ENCODE measurements around the gene GPRC5B.

Gene GPRC5B

DNA sequence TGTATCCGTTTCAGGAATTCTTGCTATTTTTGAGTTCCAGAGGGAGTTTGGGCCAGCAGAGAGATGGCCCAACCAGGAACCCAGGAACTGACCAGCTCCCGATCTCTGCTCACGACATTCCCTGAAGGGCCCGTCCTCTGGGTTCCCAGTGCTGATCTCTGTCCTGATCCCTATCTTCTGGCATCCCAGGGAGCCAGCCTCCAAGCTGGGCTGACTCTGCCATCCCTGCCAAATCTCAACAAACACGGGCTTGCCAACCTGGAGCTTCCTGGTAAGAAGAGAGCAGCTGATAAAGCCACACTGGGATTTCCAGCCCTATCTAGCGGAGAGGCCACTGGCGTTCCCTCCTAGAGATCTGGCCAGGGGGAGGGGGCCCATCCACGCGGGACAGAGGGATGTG is 16.2 kb downstream of the GPRC5B start:
- no peak for DNase-seq

DNA sequence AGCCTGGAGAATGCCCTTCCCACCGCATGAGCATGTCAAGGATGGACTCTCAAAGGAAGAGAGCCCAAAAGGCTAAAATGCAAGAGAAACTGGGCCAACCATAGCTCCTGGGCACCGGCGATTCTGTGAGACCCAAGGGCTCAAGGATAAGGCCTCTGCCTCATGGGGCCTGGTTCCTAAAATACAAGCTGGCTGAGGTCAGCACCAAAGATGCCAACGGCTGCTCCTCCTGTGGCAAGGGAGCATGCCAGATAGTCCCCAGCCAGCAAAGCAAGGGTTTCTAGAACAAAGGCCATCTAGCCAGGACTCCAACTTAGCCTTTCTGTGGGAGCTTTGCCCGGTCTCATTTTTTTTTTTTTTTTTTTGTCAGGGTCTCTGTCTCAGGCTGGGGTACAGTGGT is 20.1 kb downstream of the GPRC5B start:
- DNase-seq: no peak

DNA sequence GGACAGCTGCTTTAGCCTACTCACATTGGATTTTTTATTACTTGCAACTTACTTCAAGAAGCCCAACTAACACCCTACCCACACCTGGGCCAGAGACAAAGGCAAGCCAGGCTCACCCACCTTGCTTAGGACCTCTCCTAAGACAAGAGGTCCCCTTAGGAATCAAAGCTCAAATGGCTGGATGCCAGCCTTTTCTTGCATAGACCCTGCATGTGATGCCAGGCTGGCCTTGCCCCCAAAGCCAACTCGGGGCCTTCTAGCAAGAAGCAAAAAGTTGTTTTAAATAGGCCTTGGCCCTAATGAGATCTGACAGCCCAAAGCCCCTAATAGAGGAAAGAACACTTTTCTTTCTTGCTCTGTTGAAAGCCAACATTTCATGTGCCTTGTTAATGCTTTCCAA is 20.7 kb downstream of the GPRC5B start:
- DNase-seq: no peak

DNA sequence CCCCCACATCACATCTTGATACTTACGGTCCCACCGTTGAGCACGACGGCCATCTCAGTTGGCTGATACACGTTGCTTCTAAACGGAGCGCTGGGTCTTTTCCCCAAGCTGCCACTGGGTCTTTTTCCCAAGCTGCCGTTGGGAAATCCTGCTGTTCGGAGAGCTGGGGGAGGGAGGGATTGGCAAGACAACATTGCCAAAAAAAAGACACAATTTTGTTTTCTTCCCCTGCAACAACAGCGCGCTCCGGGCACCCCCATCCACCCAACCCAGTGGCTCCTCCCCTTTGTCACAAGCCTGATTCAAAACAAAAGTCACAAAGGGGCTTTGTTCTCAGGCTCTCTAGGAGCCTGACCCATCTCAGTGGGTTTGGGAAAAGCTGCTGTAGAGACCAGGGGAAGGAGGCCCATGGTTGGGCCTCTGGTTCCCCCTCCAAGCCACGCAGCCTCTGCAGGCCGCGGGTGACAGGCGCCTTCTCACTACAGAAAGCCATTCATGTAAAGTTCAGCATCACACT is 22.8 kb downstream of the GPRC5B start:
- DNase-seq: no peak

DNA sequence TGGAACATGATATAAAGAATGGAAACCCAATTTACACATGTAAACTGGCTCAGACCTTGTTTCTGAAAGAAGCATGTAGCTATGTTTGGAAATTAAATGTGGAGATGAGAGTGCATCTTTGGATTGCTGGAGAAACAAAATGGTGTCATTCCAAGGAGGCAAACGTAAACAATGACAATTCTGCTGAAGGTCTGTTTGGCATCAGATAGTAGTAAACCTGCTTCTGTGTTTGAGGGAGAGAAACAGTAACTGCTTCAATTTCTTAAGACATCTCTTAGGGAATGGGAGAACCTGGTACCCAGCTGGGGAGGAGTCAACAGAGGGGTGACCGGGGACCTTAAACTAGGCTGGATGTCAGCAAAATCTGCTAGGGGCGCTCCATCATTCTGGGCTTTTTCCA is 23.5 kb downstream of the GPRC5B start:
- DNase-seq: no peak

DNA sequence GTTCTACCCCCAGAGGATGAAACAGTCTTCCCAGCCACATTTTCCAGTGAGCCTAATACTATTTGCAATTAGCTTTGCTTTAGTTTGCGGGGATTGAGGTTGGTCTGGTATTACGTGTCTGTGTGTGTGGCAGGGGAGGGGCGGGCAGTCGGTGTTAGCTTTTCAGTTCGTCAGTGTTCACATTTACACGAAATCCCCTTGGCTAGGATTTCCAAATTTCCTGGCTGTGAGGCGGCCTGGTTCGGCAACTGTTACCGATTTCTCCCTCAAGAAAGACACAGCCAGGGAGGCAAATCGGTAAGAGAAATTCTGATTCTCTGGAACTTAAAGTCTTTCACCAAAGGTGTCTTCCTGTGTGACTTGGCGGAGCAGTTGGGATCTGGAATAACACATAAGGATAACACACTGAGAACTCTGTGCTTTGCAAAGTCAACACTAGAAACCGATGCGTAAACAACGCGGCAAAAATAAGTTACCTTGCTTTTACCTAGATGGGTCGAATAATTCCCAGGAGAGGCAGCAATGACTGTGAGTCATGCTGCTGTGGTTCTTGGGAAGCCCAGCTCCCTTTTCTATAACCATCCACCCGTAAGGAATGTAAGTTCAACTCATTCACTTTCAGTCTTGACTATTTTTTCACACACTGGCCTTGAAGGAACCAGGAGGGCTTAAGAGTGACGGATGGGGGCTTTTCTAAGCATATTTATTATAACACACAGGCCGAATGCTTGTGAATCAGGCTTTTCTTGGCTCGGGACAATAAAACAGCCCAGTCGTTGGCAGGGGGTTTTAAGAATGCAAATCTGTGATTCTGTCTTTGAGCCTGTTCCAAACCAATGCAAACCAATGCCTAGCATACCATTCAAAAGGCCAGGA is 24.2 kb downstream of the GPRC5B start:
- no peak for DNase-seq

DNA sequence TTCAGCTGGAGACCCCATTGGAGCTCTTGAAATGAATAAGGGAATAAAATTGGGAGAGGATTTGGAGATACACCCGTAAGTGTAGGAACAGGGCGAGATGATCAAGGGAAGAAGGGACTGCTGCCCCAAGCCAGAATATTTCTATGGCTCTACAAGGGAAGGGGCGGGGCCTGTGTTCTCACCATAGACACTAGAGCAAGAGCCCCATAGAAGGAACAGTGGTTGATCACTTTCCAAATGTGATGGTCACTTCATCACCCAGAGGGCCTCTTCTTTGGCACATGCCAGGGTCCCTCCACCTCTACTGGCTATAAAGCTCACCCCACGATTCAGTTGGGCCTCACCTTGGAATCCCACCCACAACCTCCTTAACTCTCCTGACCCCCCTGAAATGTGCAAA is 25.0 kb downstream of the GPRC5B start:
- DNase-seq: no peak

DNA sequence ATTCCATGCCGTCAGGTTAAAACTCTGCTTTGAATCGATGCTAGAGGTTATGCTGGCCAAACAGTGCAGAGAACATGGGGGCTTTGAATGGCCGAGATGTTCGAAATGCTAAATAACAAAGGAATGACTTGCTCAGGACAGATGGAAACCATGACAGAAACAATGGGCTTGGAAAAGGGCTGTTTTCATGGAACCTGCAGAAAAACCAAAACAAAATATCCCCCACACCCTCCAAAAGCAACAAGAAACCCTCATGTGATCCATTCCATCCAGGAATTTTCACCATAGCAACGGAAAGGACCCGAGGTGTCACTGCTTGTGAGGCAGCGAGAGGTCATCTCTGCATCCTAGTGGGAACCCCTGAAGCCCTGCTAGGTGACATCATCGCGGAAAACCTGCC is 25.5 kb downstream of the GPRC5B start:
- DNase-seq: no peak

DNA sequence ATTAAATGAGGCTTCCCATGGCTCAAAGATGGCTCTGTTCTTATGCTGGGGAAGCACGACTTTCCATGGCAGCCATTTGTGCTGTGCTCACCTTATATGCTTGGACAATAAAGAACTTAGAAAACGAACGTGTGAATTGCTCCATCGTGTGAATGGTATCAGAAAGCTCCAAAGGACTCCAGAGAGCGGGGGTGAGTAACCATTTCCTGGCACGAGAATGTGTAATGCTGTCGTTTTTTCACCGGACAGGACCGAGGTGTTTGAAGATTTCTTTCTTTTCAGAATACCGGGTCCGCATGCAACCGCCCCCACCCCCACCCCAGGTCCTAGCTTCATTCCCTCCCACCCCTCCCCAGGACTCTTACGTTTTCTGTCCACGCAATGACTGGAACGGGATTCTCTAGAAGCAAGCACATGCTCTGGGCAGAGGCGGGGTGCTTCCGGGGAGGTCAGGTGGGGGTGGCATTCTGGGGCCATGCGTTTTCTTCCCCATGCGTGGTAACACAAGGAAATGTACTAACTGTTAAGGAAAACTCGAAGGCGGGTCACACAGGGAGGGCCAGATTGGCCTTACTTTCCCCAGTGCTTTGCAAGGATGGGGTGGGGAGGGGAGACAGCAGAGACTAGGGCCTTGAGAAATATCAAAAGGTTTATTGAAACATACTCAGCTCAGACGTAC is 26.2 kb downstream of the GPRC5B start:
- no peak for DNase-seq

DNA sequence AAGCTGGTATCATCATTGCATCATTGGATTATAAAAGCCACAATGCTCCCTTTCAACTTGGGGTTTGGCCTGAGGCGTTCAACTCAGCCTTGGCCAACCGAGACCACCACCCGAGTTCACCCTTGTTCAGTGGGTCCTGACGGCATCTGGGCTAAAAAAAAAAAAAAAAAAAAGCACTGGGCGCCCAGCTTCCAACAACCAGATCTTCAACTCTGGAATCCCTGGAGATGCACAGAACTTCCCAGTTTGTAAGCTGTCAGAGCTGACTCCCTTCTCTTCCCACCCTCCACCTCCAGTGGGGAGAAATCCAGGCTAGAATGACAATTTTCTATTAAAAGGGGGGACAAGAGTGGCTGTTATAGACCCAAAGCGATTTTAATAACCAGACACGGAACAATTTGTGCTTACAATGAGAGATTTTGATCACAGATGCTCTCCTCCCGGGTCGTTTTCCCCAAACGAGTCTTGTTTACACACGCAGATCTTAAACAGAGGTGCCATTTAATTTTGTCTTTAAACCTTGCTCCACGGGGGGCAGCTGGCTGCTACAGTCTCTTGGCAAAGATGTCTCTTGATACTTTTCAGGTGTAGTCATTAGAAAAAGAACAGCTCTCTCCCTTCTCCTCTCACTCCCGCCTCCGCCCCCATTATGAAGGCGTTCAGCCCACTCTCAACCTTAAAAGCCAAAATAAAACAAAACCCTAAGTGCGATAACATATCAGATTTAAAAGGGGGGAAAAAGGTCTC is 26.9 kb downstream of the GPRC5B start:
- DNase-seq: no peak

DNA sequence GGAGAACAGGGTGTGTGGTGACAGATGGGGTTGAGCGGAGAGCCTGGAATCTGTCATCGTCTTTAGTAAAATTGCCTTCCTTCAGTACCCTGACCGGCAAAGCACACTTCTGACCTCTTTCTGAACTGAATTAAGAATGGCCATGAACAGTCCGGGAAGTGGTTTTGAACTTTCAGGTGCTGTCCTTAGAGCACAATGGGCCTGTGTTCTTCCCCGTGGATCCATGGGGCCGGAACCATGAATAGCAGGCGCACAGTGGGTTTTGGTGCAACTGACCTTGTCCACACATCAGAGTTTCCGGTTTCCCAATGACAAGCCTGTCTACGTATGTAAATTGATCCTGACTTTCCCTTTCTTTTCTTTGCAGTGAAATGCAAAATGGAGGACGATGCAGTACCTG is 28.5 kb downstream of the GPRC5B start:
- DNase-seq: no peak

DNA sequence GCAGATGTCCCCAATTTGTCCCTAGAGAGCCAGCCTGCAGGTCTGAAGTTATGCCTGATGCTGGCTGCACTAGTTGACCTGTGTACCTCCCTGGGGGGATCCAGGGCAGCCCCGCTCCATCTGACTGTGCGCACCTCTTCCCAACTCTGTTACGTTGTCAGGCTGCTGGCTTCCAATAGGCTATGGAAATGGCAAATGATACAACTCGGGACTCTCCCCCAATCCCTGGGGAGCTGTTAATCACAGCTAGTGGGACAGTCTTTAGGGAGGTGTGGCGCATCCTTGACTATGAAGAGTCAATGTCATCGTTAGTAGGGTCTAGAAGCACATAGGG is 30.1 kb downstream of the GPRC5B start:
- DNase-seq: no peak

DNA sequence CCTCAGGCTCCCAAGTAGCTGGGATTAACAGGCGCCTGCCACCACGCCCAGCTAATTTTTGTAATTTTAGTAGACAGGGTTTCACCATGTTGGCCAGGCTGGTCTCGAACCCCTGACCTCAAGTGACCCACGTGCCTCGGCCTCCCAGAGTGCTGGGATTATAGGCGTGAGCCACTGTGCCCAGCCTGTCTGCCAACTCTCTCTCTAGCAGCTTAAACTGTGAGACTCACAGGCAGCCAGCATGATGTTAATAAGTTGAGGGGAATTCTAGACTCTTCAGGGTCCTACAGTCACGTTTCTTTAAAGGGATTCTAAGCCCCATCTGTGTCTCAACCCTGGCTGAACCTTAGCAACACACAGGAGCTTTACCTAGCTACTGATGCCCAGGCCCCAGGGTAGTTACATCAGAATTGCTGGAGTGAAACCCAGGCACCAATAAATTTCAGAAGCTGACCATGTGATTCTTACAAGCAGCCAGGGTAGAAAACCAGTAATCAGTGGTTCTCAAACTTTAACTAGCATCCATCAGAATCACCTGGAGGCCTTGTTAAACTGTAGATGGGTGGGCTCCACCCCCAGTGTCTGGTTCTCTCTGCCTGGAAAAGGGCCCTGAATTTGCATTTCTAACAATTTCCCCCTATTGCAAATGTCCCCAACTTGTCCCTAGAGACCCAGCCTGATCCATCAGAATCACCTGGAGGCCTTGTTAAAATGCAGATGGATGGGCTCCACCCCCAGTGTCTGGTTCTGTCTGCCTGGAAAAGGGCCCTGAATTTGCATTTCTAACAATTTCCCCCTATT is 30.7 kb downstream of the GPRC5B start:
- no peak for DNase-seq

DNA sequence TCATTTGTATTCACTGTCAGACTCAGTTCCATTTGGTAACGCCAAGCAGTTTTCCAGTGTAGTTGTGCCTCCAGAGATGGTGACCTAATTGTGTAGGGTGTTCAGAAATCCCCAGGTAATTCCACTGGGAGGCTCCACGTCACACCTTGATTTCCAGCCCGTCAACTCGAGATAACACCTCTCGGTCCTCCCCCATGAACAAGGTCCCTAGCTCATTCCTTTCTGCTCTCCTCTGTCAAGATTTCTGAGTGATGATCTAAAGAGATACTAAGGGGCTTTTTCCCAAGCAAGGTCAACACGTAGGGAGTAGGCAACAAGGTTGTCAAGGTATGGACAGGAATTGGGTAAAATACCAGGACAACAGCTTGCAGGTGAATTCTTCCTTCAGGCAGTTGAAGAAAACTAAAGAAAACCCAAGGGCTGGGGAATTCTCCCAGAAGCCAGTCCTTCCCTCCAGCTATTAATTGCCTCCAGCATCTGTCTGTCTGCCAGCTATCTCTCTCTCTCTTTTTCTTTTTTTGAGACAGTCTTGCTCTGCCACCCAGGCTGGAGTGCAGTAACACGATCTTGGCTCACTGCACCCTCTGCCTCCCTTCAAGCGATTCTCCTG is 31.4 kb downstream of the GPRC5B start:
- DNase-seq: no peak

DNA sequence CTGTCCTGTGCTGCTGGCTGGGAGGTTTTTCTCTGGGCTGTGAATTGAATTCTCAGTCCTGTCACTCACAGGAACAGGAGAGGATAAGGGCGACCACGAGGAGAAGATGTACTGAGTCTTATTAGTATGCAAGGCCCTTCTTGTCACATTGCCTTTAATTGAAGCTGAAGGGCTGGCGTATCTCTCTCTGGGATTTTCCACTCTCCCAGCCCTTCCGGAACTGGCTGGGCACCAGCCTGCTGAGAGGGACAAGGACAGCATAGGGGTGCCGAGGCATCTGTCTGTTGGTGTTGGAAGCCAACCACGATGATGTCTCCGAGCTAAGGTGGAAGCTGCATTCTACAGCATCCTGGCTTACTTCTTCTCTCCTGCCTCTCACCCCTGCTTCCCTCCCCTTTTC is 33.2 kb downstream of the GPRC5B start:
- DNase-seq: no peak

DNA sequence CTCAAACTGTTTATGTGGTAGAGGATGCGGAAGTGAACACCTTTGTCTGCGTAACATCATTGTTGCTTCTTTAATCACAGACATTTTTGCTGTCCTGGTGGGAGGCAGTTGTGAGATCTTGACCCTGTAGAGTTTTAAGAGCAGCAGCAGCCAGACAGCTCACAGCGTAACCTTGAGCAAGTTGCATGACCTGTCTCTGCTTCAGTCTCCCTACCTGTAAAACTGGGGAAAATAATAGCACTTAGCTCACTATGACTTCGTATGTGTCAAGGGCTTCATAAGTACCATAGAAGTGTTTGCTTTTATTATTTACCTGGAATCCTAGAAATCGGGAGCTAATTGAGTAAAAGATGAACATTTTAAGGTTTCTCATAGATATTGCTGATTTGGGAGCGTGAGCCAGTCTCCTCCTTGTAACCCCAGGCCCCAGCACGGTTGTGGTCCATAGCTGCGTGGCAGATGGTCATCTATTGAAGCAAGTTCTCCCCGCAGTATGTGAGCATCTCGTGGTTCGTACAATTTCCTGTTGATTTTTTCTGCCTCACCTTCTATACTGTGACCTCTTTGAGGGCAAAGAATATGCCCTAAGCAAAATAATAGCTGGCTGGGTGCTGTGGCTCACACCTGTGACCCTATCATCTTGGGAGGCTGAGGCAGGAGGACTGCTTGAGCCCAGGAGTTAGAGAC is 34.4 kb downstream of the GPRC5B start:
- no peak for DNase-seq

DNA sequence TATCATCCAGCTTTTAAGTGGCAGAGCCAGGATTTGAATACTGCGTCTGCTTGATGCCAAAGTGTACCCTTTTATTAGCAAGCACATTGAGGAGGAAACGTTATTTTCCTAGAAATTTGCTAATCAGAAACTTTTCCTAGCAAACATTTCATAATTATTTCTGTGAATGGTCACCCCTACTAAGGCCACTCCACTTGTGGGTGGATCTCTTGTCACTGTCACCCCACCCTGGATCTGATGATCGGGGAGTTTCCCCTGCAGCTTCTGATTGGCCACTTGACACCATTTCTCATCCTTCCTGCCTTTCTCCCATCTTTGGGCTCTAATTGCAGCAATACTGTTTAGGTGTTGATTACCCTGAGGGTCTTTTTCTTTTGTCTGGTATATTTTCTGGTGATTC is 35.9 kb downstream of the GPRC5B start:
- DNase-seq: no peak

DNA sequence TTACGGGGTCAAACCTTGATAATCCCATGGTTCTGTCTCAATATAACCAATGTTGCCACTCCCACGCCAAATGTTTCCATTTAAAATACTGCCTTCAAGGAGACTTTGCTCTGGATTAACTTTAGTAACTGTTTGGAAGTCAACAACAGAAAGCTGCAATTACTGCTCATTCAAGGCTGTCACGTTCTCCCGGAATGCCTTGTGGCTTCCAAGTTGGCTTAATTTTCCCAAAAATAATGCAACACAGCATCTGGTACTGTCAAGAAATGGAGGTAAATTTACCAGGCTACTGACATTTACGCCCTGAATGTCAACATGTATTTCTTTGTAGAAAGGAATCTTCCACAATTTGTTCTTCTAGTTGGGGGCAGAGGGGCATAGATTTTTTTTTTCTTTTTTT is 38.2 kb downstream of the GPRC5B start:
- no peak for DNase-seq

DNA sequence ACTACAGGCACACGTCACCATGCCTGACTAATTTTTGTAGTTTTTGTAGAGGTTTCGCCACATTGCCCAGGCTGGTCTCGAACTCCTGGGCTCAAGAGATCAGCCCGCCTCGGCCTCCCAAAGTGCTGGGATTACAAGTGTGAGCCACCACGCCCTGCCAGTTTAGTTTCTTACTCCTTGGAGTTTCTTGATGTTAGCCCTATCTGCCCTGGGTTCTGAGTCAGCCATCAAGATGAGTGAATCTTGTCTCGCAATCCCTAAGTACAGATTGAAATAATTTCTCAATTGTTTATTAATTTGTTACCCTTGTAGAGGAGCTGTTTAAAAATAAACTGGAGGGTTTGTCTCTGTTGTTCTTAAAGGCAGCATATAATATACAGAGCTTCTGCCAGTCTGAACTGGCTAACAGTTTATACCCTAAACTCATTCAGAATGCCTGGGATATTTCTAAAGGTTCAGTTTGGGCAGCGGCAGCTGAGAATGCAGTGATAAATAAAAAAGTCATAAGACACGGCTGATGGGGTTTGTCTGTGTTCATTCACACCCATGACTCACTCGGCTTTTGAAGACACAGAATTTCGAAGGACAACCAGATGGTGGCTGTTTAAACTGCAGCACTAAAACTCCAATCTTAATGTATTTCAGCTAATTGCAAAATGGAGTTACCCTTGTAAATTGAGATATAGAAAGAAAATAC is 39.6 kb downstream of the GPRC5B start:
- no peak for DNase-seq

DNA sequence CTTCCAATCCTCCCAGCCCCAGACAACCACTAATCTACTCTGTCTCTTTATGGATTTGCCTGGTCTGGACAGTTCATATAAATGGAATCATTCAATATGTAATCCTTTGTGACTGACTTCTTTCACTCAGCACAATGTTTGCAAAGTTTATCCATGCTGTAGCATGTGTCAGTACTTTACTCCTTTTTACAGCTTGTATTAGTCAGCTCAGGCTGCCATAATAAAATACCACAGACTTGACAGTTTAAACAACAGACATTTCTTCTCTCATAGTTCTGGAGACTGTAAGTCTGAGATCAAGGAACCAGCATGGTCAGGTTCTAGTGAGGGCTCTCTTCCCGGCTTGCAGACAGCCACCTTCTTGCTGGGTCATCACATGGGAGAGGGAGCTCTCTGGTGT is 41.3 kb downstream of the GPRC5B start:
- DNase-seq: no peak

Data from activated CD4-positive, alpha-beta T cell treated with anti-CD3 and anti-CD28 coated beads for 1 hour (primary cell).